ENCODE data around the gene GALNT13. TPM values are rescaled to one million over a fixed set of nuclear protein-coding genes. Genes with fewer than 3 reads are reported as not detected.

Gene GALNT13
- total and polyA plus RNA-seq, 10 of the 15 experiments (the other 5 are each of a cell fraction or from before 2014, with no cell fraction given), result 0.04 TPM; not detected in 9

GRCh38 chr2:154293864-154294263 lies 422.1 kb downstream of the GALNT13 start:
- no peaks in the 10 kb centered on the region for H3K36me3 ChIP-seq (ENCODE audit: control insufficient read depth in 2 of 2, insufficient read depth in 2 of 2, low read length in 1 of 2)
- H3K4me2 ChIP-seq (ENCODE audit: control insufficient read depth, insufficient read depth), result no peak overlapping the region
- H3K27me3 ChIP-seq (replicated peaks in 1 of 2; ENCODE audit: control insufficient read depth in 2 of 2, insufficient read depth in 2 of 2, low read length in 1 of 2), result no peaks in the 10 kb centered on the region
- H3K79me2 ChIP-seq (ENCODE audit: control insufficient read depth, insufficient read depth, low read length), result no peaks in the 10 kb centered on the region
- intact Hi-C loops (cut with micrococcal nuclease; ENCODE audit: unreplicated experiment), result no loop called here
- ATAC-seq (no peak), FAIRE-seq (no peak), DNase-seq (ENCODE audit: low read depth, low spot score) (no peak)
- SMC1A ChIA-PET (ENCODE audit: uncharacterized antibody, unreplicated experiment), result no interaction called here
- CTCF ChIA-PET, result no interaction called here
- H4K20me1 ChIP-seq (ENCODE audit: control insufficient read depth, insufficient read depth), result no peaks in the 10 kb centered on the region
- TF ChIP-seq IKZF1 (conservative IDR thresholded peaks at IDR 0.05) (no peak), RCOR1 (conservative IDR thresholded peaks at IDR 0.05; ENCODE audit: low read depth, low read length) (no peak), GATAD2B (conservative IDR thresholded peaks at IDR 0.05; ENCODE audit: low read depth) (no peak), ZBTB11 (CRISPR knock-in tag; IDR thresholded peaks at IDR 0.05) (no peak), USF2 (IDR thresholded peaks at IDR 0.05; ENCODE audit: borderline replicate concordance, low read depth, low read length) (no peak), HDGF (IDR thresholded peaks at IDR 0.05) (no peak), SPI1 (IDR thresholded peaks at IDR 0.05; ENCODE audit: borderline replicate concordance, insufficient read depth, low read depth, low read length) (no peak), RELA (IDR thresholded peaks at IDR 0.05; ENCODE audit: borderline replicate concordance, partially characterized antibody) (no peak)
- no peaks in the 10 kb centered on the region for H3K4me1 ChIP-seq (ENCODE audit: control insufficient read depth, insufficient read depth, low read length)
- no peak overlapping the region for H3K27ac ChIP-seq (ENCODE audit: control insufficient read depth, insufficient read depth)
- RAD21 ChIA-PET (ENCODE audit: unreplicated experiment), result no interaction called here
- H2AFZ ChIP-seq (ENCODE audit: control insufficient read depth, low read depth, low read length), result no peak overlapping the region
- no TSS peak for BruUV-seq (replicated peaks)
- POLR2A ChIA-PET, result no interaction called here
- no peaks in the 10 kb centered on the region; the same call in 2 of the 3 replicates for H3K9me3 ChIP-seq (replicated peaks; ENCODE audit: control insufficient read depth, insufficient read depth, low read length)
- H3K9ac ChIP-seq (ENCODE audit: control insufficient read depth, insufficient read depth, low read length), result no peak overlapping the region
- in situ Hi-C loops (cut with MboI), result no loop called here
- no peak overlapping the region for H3K4me3 ChIP-seq

All from GM12878 (cell line).